GM18873 (cell line): ENCODE data around the gene SARDH.

ENCODE experiments used
- ATAC-seq: cut with Tn5 transposase; IDR thresholded peaks from one replicate; pipeline ENCODE4 v1.9.1; 2021; ENCODE audit warnings: mild to moderate bottlenecking, moderate library complexity, moderate number of reproducible peaks; ENCODE audit not compliant: unreplicated experiment, low FRiP score

The SARDH gene

DNA sequence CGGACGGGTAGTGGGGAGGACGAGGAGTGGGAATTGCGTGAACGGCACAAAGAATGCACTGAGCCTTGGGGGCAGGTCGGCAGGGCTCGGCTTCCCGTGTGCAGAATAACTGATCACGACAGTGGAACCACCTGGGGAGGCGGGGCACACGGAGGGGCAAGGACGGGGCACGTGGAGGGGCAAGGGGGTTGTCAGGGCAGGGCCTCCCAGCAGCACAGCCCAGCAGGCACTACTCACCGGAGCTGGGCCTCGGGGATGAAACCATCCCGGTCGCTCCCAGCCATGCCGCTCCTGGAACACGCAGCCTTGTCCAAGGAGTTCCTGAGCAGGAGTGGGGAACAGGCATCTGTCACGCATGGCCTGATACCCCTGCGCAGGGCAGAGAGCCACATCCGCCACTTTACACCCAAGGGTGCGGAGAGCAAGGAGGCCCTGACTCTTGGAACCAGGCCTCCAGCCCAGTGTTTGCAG lies 33.4 kb downstream of the SARDH start:
- ATAC-seq = no peak

DNA sequence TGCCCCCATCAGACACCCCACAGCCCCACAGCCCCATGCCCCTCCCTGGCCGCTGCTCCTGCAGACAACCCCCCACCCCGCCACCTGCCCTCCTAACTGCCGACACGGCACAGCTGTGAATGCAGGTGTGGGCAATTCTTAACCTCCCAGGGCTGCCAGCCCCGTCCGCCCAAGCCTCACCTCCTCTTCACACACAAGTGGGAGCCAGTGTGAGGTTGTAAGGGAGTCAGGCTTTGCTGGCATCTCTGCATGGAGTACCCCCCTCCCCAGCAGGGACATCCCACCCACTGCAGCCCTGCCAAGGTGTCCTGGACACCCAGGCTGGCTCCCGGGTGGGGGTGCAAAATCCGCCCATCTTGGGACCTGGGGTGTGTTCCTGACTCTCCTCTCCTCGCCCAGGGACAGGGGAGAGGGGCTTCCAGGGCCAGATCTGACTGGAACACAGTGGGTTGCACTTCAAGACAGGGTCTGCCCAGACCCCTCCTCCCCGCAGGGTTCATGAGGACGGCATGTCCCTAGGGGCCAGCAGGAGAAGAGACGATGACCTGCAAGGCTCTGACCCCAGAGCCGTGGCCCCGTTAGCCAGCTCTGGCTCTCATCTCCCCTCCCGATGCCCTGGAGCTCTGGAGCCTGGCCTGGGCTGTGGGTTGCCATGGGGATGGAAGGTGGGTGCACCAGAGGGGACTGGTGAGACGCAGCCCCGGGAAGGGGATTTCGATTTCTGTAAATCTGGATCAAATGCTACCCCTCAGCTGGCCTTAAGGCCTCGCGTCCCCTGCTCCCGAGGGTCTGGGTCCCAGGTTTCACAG lies 34.4 kb downstream of the SARDH start:
- ATAC-seq = no peak

DNA sequence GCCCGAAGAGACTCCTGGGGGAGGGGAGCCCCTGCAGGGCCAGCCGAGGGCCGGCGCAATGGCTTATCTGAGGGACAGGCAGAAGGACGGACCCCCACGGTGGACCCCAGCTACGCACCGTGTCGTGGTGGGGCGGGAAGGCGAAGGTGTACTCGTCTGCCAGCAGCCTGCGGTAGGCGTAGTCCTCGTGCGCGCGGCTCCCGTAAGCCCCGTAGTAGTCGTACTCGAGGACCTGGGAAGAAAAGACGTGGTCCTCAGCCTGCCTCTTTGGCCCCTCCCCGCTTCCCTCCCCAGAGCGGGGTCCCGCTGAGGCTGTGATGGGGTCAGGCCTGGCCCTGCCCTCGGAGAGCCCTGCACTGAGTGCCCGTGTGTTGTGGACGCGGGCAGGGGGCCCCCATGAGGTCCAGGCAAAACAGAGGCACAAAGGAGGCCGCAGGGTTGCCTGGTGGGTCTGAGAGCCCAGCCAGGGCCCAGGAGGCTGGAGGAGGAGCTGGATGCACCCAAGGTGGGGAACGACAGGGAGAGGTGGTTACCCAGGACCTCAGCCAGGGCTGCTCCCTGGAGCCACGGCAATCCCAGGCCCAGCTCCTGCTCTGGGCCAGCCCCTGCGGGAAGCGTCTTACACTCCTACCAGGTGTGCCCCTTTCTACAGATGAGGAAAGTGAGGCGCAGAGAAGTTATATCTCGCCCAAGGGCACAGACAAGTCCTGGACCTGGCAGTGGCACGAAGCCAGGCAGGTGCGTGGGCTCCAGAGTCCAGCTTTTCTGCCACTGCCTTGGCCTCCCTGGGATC lies 35.2 kb downstream of the SARDH start:
- ATAC-seq = no peak

DNA sequence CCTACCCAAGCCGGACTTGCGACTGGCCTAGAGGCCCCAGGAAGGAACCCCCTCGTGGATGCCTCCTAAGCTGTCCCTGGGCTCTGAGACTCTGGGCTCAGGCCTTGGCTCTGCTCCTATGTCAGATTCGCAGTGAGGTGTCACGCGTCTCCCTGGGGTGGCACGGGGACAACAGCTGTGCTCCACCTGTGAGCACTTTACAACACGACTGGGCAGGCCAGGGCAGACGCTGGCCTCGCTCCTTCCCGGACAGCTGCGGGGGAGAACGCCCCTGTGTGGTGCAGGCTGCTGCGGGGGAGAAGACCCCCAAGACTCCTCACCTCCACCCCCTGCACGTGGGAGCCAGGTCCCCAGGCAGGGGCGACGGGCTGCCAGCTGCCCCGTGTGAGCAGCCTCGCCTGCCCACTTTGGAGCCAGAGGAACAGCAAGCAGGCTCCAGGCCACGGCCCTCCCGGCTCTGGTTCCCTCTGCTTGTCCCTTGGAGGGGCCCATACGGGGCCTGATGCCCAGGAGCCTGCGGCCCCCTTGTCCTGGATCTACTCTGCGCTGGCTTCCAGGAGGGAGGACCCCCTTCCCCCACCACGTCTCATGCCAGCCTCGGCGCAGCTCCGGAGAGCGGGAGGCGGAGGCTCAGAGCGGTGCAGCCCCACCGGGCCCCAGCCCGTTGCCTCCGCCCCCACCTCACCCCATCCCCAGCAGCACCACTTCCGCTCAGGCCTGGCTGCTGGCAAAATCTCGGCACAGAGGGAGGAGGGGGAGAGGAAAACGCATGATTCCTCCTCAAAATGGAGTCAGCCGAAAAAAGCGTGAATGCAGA lies 36.0 kb downstream of the SARDH start:
- no peak for ATAC-seq

DNA sequence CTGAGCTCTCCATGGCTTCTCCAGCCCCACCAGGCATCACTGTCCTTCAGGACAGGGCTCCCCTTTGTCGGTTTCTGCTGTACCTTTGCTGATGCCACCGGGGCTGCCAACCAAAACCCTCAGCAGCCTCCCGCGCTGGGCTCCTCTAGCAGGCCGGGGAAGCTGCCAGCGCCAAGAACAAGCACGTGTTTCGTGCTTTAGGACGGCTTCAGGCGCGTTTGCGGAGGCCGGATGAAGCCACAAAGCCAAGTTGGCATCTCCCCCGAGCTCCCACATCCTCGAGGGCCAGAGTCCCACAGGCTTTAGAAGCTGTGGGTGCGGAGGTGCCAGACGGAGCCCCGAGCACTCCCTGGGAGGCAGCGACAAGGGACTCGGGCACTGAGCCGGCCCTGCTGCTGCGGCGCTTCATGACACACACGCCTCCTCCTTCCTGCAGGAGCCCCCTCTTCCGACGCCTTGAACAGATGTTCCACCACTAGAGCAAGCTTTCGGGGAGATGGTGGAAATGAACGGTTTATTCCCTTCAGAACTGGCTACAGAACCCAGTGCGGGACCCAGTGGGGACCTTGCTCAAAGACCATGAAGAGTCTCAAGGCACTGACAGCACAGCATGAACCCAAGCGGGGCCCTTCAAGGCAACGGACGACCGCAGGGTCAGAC lies 36.7 kb downstream of the SARDH start:
- ATAC-seq = no peak

DNA sequence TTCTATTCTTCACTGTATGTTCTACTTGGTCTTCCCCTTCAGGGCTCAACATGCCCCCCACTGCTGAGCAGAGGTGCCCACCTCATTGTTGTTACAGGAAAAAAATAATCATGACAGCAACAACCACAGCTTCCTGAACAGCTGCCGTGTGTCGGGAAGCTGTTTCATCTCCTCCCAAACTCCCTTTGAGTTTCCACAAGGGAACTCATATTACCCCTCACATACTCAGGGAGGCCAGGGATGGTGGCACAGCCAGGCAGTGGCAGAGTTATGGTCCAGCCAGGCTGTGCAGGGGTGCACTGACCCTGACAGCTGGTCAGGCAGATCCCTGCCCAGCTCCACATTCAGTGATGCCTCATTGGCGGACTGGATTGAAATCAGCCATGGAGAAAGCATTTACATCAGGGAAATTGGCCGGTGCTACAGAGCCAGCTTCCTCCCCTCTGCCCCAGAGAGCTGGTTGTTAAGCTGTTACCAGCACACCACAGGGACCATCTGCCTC lies 37.3 kb downstream of the SARDH start:
- no peak for ATAC-seq

DNA sequence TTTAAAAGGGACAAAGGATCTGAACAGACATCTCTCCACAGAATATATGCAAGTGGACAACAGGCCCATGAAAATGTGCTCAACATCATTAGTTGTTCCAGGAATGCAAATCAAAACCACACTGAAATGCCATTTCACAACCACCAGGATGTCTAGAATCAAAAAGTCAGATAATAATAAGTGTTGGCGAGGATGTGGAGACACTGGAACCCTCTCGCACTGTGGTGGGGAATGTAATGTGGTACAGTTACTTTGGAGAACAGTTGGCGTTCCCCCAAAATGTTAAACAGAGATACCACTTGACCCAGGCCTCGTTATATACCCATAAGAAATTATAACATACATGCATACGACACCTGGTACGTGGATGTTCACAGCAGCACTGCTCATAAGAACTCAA lies 38.6 kb downstream of the SARDH start:
- ATAC-seq = no peak

DNA sequence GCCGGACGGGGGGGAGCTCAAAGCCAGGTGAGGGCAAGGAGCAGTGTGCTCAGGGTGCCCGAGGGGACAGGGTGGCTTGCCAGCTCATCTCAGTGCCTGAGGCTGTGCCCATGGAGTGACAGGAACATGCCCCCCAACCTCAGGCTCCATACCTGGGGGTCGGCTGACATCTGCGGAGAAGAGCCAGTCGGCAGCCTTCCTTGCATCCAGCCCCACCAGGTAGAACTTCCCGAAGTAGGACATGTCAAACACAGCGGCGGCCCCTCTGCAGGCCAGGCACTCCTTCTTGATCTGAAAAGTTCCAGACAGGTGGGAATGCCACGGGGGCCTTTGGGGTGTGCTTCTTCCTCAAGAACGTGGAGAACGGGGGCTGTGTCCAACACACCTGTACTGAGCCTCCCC lies 42.1 kb downstream of the SARDH start:
- no peak for ATAC-seq

DNA sequence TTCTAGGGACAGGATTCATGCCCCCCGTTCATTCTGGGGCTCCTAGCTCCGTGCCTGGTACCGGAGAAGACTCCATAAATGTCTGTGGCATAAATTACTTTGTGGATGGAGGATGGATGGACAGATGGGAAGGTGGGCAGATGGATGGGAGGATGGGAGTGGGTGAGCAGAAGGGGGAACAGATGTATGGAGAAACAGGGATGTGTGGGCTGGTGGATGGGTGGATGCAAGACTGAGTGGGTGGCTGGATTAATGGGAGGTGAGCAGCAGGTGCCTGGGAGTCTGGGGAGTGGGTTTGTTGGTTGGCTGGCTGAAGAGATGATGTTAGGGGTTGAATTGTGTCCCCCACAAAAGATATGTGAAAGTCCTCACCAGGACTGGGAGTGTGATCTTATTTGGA lies 43.5 kb downstream of the SARDH start:
- no peak for ATAC-seq

DNA sequence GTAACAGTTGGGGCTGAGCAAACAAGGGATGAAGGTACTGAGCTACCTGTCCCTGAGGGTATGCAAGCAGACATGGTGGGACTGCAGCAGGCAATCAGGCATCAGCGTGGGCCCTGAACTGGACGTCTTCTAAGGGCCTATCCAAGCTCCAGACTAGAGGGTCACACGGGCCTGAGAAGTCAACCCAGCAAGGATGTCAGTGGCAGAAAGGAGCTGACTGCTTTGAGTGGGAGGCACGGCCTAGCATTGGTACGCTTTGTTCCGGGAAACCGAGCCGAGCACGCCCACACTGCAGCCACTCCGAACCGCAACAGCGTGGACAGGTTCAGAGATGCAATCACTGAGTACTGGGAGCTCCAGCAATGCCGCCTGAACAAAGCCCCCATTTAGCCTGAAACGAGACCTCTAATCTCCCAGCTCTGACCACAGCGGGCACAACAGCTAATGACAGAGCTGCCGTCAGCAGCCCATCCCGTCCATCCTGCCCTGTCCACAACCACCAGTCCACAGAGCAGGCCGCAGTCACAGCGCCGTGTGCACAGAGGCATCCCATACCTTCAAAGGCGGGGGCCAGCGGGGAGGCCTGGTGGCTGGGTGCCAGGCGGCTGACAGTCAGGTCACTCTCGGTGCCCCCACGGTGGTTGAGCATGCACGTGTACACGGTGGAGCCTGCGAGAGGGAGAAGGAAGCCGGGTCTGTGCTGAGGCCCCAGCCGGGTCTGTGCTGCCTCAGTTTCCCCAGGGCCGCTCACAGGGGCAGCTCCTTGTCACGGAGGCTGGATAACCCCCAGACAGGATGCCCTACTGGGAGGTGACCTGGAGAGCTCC lies 44.2 kb downstream of the SARDH start:
- ATAC-seq = no peak

DNA sequence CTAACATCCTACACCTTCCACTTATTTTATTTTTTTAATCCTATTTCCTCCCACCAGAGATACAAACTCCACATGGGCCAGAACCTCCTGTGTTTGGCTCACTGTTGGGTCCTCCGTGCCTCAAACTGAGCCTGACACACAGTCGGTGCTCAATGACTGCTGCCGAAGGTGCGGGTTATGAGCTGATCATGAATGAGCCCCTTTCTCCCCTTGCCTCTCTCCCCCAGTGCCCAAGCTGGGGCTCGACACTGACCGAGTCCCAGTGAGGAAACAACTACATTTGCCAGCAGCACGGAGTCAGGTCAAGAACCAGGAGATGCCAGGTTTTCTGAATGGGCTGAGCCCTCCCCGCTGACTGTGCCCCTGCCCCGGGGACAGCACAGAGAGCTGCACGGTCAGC lies 45.0 kb downstream of the SARDH start:
- no peak for ATAC-seq

DNA sequence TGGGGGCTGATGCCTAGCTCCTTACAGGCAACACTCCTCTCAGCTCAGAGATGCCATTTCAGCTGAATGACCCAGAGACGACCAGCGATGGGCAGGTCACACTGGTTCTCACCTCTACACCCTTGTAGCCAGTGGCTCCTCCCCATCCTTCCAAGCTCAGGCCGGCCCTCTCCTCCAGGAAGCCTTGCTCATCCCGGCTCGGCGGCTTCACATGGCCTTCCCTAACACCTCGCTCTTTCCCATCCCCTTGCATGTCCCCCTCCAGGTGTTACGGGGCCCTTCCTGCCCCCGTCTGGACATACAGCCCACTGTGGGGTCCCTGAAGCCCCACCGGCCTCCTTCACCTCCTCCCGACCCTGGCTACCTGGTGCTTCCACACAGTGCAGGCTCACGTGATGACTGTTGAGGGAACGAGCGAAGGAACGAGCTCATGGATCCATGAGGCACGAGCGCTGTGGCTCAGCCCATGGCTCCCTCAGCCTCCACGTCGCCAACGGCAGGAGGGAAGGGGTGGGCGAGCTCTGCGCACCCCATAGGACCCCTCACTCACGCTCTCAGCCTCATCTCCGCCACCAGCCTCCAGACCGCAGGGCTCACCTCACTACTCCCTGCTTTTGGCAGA lies 45.7 kb downstream of the SARDH start:
- ATAC-seq = no peak

DNA sequence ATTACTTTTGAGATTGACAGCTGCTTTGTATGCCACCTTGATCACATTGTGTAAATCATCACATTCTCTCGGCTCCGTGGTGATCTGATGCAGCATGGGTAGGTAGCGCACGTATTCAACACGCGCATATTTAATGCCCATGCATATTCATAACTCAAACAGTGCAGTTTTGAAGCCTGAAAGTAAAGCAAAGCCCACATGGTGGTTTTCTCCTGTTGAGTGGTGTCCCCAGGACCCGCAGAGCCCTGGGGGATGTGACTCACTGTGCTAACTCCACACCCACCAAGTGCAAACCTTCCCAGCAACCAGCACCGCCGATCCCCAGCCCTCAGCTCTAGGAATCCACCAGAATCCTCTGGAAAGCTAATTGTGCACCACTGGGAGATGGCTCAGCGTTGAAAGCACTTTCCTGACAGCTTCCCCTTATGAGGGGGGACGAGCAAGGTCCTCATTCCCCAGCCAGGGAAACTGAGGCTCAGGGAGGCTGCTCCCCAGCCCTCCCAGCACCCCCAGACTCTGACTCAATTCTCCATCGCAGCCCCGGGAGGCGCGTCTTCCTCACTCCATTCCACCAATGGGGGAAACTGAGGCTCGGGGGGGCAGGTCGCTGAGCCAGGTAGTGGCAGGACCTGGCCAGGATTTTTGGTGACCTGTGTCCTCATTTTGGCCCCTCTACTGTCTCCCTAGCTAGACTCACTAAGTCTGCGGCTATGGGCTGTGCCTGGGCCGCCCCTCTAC lies 46.4 kb downstream of the SARDH start:
- ATAC-seq = no peak

DNA sequence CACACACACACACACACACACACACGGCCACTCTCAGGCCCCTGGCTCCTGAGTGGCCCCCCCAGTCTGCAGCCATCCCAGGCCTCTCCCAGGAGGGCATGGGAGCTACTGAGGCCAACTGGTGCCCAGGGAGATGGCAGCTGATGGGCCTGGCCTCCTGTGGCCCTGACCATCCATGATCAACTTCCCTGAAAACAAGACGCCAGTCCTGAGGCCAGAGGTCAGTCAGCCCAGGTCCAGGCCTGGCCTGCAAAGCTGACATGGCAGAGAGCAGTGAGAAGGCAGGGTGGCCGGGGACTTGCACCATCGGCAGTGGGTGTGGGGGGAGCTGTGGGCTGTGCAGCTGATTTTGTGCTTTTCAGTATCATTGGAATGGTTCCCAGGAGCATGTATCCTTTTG lies 47.0 kb downstream of the SARDH start:
- no peak for ATAC-seq

DNA sequence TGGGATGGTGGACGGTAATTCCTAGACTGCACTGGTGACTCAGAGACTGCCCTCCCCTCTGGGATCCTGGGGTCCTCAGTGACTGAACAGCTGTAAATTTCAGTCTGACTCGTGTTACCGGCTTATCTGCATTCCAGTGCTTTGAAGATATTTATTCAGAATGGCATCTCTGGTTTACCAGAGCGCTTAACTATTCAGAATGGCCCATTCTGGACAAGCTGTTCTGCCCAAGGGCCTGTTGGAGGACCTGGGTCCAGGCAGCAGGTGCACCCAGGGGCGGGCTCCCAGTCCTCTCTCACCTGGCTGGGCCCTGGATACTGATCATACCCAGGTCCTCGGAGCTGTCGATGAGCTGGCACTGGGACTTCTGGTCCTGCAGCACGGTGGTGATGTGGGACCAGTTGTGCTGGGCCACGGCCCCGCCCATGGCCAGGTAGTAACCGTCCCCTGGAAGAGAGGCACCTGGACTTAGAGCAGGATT lies 48.0 kb downstream of the SARDH start:
- ATAC-seq = no peak

DNA sequence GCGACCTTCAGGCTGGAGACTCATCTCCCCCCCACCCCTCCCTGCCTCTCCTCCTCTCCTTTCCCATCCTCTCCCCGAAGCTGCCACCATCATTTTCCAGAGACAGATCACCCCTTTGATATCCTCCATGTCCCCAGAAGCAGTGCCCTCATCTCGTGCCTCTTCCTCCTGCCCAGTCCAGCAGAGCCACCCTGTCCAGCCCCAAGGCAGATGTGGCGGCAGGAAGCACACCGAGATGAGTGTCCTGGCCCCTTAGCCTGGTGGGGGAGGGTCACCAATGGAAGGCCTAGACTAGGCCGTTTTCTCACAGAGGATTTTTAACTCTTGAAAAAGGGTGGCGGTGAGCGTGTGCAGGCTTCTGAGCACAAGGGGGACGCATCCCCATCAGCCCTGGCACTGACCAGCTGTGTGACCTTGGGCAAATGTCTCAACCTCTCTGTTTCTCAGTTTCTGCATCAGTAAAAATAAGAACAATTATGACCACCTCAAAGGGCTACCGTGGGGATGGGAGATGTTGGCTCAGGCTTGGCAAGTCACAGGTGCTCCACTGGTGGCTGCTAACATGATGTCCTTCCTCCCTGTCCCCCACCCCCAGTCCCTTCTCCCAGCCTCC lies 48.9 kb downstream of the SARDH start:
- ATAC-seq = no peak

DNA sequence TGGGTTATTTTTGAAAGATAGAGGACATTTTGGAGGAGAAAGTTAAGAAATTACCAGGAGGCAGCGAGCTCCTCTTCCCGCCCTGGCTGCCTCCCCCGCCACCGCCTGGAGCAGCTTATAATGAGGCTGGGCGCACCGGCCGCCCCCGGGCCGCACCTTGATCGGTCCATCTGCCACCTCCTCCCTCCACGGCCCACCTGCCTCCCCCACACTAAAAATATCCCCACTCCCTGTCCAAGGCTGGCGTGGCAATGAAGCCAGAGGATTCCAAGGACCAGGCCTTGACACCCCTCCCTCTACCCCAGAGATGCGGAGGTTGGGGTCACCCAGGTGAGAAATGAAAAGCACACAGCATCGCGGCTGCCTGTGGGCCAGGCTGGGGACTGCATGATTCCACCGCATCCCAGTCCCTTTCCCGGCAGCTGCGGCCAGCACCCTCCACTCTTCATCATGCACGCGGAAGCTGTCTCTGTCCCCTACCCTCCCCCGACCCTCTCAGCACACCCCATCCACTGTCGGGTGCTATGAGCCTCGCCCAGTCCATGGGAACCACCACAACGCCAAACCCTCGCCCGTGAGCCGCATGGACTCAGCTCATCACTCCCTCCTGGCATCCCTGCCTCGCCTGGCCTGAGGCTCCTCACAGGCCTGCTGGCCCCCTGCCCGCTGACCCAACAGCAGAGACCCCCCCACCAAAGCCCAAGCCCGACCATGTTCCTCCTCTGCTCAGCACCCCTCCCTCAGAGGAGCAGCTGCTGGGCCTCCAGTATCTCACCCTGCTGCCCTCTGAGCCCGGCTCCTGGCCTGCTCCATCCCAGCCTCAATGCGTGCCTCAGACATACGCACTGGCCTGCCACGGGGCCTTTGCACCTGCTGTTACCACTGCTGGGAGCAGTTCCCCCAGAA lies 50.0 kb downstream of the SARDH start:
- ATAC-seq = no peak
